ENCODE data around the gene FSD1L. TPM values are rescaled to one million over a fixed set of nuclear protein-coding genes. Genes with fewer than 3 reads are reported as not detected.
A peak's percentile ranks its signal among the peaks of the same experiment; 100 is the strongest.

Gene FSD1L
- total and polyA plus RNA-seq, 2 of the 13 experiments (the other 11 are each of a cell fraction or from before 2014, with no cell fraction given), result 4.1 to 5.1 TPM

DNA sequence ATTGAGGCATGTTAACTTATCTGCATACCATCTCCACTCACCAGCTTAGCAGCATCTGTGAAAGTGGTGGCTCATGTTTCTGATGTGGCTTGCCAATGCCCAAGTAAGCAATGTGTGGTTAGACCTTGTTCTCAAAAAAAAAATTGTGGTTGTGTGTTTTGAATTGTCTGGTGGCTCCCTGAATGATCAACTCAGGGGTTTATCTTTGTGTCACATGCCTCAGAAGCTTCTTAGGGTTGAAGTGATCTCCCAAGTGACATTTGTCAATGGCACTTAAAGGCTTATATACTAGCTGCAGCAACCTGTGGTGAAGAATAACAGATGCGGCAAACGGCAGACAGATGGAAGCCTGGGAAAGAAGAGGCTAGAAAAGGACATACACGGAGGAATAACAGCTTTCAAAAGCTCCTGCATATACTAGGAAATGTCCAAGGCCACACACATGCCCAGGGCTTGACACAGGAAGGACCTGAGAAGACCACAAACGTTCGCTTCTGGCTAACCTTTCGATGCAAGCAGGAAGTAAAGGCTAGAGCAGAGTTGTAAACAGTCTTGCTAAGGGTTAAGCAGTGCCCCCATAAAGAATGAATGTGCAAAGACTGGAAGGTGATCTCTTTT, 42.2 kb upstream of the FSD1L start:
- intact Hi-C loops (cut with micrococcal nuclease; ENCODE audit: unreplicated experiment) (no loop called here), in situ Hi-C loops (cut with HindIII; ENCODE audit: extremely low pct_ligation_motif_present, low pct_unique_long_range_greater_than_20kb) (no loop called here)
- peaks cover 14% of the 10 kb centered on the region for H3K4me1 ChIP-seq (ENCODE audit: insufficient read depth, low read length)
- H3K4me3 ChIP-seq (replicated peaks in 1 of 3; ENCODE audit: insufficient read depth in 1 of 3, low read depth in 2 of 3, low read length in 3 of 3), result no peak overlapping the region
- no peak overlapping the region for H2AFZ ChIP-seq (ENCODE audit: low read length)
- no peak overlapping the region for H3K4me2 ChIP-seq (ENCODE audit: low read depth, low read length)
- no peak overlapping the region for H3K9ac ChIP-seq (ENCODE audit: insufficient read depth, low read depth, low read length)
- H4K20me1 ChIP-seq (ENCODE audit: insufficient read depth, low read length), result no peaks in the 10 kb centered on the region
- FAIRE-seq (peak; percentile 43), DNase-seq (ENCODE audit: low spot score) (no peak), ATAC-seq (peak; percentile 63)
- BruUV-seq (replicated peaks), result no TSS peak
- no peaks in the 10 kb centered on the region for H3K9me3 ChIP-seq (ENCODE audit: low read length)
- ChIA-PET POLR2A (no interaction called here), CTCF (ENCODE audit: low intra/inter-chr PET ratio, low total read pairs) (no interaction called here)
- peak overlapping the region; percentile 40 for H3K27ac ChIP-seq (ENCODE audit: extremely low read length, insufficient read depth, low read length)
- H3K36me3 ChIP-seq (replicated peaks in 1 of 2; ENCODE audit: control insufficient read depth in 1 of 2, insufficient read depth in 2 of 2, low read length in 2 of 2), result no peaks in the 10 kb centered on the region
- H3K79me2 ChIP-seq (ENCODE audit: insufficient read depth, low read length), result no peaks in the 10 kb centered on the region
- no peaks in the 10 kb centered on the region for H3K27me3 ChIP-seq (ENCODE audit: control insufficient read depth in 1 of 2, insufficient read depth in 2 of 2, low read length in 2 of 2)
- WGBS (ENCODE audit: low lambda C conversion rate), result 46% methylated on average over 6 of the region's 6 CpGs
- TF ChIP-seq ZNF800 (CRISPR knock-in tag; IDR thresholded peaks at IDR 0.05) (no peak), ELF3 (CRISPR knock-in tag; IDR thresholded peaks at IDR 0.05) (peak; percentile 66), MIER3 (CRISPR knock-in tag; IDR thresholded peaks at IDR 0.05; ENCODE audit: borderline replicate concordance) (no peak), ZNF646 (CRISPR knock-in tag; IDR thresholded peaks at IDR 0.05) (peak; percentile 46; the same call in 1 of the 2 replicates), RBAK (CRISPR knock-in tag; IDR thresholded peaks at IDR 0.05) (no peak), POLR2AphosphoS5 (IDR thresholded peaks at IDR 0.05; ENCODE audit: low read depth, low read length) (no peak), IKZF5 (CRISPR knock-in tag; IDR thresholded peaks at IDR 0.05) (no peak), CCAR2 (optimal IDR thresholded peaks at IDR 0.05; ENCODE audit: low read depth, low read length) (no peak), ZMYM4 (CRISPR knock-in tag; IDR thresholded peaks at IDR 0.05) (0 out of 2 replicates have a peak, but pooled peaks have one; percentile 12)
- TF ChIP-seq, protein P1, sequence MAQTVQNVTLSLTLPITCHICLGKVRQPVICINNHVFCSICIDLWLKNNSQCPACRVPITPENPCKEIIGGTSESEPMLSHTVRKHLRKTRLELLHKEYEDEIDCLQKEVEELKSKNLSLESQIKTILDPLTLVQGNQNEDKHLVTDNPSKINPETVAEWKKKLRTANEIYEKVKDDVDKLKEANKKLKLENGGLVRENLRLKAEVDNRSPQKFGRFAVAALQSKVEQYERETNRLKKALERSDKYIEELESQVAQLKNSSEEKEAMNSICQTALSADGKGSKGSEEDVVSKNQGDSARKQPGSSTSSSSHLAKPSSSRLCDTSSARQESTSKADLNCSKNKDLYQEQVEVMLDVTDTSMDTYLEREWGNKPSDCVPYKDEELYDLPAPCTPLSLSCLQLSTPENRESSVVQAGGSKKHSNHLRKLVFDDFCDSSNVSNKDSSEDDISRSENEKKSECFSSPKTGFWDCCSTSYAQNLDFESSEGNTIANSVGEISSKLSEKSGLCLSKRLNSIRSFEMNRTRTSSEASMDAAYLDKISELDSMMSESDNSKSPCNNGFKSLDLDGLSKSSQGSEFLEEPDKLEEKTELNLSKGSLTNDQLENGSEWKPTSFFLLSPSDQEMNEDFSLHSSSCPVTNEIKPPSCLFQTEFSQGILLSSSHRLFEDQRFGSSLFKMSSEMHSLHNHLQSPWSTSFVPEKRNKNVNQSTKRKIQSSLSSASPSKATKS (CRISPR knock-in tag; IDR thresholded peaks at IDR 0.05), result no peak

Data from HepG2 (cell line).